HG02759 (cell line): ENCODE results near the gene PRKAB1.

ENCODE experiments used
- ATAC-seq: cut with Tn5 transposase; IDR thresholded peaks from one replicate; pipeline ENCODE4 v1.9.1; 2021; ENCODE audit warnings: mild to moderate bottlenecking, moderate library complexity; ENCODE audit not compliant: unreplicated experiment

PRKAB1 gene

DNA sequence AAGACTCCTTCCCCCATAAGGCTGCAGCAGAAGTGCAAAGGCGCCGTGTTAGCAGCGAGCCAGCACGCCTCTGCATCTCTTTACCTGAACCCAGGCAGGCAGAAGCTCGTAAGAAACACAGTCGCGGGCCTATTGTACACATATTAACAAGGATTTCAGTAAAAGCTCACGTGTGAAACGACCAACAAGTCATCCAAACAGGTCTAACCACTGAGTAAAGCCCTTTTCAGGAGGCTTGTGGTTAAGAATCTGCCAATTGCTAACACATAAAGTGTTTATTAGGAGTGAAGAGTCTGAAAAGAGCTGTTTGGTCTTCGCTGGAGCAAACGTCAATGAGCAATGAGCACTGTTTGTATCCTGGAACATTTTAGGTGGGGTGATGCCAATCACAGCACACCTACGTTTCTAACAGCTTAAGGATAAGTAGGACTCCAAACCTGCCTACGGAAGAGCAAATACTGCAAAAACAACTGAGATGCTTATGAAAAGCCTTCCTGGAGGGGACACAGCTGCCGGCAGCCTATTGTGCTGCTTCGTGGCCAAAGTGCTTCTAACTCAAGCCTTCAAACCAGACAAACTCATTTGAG lies 43.1 kb downstream of the PRKAB1 start:
- ATAC-seq: no peak

DNA sequence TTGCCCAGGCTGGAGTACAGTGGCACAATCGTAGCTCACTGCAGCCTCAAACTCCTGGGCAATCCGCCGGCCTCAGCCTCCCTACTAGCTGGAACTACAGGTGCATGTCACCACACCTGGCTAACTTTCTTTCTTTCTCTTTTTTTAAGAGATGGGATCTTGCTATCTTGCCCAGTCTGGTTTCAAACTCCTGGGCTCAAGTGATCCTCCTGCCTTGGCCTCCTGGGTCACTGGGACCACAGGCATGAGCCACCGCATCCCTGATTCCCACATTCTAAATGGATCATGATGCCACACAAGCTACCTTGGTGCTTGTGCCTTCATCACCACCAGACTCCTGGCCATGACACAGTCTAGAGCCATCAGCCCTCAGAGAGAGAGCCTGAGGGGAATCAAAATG lies 43.8 kb downstream of the PRKAB1 start:
- ATAC-seq: no peak

DNA sequence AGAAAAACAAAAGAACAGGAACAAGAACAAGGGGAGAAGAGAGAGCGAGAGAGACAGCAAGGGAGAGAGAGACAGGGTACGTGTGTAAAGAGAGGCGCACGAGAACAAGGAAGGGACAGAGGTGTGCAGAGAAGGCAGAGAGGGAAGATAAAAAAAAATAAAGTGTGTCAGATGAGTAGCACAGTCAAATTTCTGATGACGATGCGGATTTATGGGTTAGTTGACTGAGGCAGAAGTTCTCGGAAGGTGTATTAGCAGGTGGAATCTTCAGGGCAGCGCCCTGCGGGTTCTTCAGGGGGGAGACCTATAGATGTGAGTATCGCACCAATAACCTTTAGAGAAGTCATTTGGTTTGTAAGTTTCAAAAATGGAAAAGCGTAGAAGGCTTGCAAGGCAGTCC lies 44.8 kb downstream of the PRKAB1 start:
- no peak for ATAC-seq

GRCh38 chr12:119713551-119714031 lies 45.7 kb downstream of the PRKAB1 start:
- ATAC-seq: no peak

DNA sequence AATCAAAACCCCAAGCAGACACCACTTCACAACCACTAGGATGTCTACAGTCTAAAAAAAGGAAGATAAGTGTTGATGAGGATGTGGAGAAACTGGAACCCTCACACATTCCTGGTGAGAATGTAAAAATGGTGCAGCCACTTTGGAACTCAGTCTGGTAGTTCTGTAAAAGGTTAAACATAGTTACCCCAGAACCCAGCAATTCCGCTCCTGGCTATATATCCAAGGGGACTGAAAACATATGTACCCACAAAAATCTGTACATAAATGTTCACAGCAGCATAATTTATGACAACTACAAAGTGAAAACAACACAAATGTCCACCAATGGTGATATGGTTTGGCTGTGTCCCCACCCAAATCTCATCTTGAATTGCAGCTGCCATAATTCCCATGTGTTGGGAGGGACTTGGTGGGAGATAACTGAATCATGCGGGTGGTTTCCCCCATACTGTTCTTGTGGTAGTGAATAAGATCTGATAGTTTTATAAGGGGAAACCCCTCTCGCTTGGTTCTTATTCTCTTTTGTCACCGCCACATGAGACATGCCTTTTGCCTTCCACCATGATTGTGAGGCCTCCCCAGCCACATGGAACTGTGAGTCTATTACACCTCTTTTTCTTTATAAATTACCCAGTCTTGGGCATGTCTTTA lies 46.8 kb downstream of the PRKAB1 start:
- no peak for ATAC-seq

- ATAC-seq: no peak
Observed at GRCh38 chr12:119715268-119715620, 47.3 kb downstream of the PRKAB1 start.

GRCh38 chr12:119718141-119718540 lies 50.2 kb downstream of the PRKAB1 start:
- no peak for ATAC-seq

GRCh38 chr12:119720349-119720748 lies 52.4 kb downstream of the PRKAB1 start:
- ATAC-seq: no peak

DNA sequence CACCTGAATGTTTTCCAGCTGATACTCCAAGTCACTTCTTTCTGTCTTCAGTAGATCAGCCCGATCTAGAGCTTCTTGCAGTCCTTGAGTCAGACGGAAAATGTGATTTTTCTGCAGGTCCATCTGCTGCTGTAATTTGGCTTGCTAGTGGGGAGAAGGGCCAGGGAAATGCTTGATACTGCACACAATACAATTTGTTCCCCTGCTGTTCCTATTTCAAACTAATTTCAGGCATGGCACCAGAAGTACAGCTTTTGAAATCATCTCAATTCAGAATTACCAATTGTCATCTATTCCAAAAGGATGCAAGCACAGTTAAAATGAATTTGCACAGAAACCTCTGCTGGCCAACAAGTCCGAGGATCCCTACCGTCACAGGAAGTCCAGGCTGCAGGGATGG lies 53.4 kb downstream of the PRKAB1 start:
- no peak for ATAC-seq

- no peak for ATAC-seq
Observed at GRCh38 chr12:119725523-119725922, 57.6 kb downstream of the PRKAB1 start.

DNA sequence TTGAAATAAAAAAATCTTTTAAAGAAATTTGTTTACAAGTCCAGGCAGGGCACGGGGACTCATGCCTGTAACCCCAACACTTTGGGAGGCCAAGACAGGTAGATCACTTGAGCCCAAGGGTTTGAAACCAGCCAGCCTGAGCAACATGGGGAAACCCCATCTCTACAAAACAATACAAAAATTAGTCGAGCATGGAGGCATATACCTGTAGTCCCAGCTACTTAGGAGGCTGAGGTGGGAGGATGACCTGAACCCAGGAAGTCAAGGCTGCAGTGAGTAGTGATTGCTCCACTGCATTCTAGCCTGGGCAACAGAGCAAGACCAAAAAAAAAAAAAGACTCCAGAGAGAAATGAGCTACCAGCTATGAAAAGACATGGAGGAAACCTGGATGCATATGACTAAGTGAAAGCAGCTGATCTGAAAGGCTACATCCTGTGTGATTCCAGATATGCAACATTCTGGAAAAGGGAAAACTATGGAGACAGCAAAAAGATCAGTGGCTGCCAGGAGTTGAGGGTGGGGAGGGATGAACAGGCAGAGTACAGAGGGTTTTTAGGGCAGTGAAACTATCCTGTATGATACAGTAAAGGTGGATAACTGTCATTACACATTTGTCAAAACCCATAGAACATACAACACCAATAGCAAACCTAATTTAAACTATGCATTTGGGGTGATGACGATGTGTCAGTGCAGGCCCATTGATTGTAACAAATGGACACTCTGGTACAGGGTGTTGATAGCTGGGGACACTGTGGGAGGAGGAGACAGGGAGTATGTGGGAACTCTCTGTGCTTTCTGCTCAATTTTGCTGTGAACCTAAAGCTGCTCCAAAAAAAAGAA lies 59.9 kb downstream of the PRKAB1 start:
- ATAC-seq: no peak

- ATAC-seq: no peak
Observed at GRCh38 chr12:119728444-119728745, 60.5 kb downstream of the PRKAB1 start.

DNA sequence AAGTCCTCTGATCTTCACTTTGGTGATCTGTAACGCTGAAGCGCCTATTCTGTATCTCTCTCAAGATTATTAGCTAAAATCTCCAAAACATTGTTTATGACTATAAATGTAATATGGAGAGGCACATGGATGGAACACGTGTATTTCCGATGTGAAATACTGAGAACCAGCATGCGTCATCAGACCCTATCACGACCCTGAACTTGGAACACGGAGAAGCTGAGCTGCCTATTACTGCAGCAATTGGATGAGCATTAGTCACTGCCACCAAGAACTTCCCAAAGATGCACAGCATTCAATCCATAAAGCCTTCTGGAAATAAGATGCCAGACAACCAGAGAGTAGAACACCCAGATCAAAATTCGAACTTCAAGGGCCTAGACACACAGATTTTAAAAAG lies 61.9 kb downstream of the PRKAB1 start:
- ATAC-seq: no peak

DNA sequence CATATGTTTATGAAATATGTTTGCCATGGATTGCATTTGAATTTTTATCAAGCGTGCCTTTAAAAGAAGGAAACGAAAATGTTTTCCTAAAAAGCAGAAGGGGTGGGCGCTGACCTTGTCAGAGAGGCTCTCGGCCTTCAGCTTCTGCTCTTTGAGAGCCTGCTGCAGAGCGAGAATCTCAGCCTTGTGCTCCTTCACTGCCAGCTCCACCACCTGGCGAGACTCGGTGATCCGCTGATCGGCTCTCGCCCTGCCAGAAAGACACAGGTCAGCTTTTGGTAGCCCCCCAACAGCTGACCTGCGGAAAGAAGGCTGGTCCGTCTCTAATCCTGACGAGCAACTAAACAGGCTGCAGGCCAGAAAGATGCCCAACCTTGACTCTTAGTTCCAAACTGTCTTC lies 62.4 kb downstream of the PRKAB1 start:
- ATAC-seq: no peak
